ENCODE data around the gene BCAP31.
"Not testable (repeated sequence)": the region's sequence is repeated elsewhere in the genome, so short reads cannot be mapped to it uniquely, and the experiment has no call there.

DNA sequence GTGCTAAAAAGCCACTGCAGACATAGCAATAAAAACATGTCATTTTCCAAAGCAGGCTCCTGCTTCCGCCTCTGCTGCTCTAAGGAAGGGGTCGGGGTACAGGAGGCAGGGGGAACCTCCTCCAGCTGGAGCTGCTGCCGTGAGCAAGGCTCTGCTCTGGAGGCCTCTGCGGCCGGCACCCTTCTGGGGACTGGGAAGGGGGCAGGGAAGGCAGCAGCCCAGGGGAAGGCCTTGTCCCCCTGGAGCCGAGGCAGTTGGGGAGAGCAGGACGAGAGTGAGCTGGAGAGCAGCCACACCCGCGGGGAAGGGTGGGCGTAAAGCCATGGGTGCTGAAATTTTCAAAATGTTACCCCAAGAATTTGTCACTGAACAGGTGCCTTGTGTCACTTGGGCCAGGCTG, 27.6 kb downstream of the BCAP31 start:
- TF ChIP-seq, protein P1, sequence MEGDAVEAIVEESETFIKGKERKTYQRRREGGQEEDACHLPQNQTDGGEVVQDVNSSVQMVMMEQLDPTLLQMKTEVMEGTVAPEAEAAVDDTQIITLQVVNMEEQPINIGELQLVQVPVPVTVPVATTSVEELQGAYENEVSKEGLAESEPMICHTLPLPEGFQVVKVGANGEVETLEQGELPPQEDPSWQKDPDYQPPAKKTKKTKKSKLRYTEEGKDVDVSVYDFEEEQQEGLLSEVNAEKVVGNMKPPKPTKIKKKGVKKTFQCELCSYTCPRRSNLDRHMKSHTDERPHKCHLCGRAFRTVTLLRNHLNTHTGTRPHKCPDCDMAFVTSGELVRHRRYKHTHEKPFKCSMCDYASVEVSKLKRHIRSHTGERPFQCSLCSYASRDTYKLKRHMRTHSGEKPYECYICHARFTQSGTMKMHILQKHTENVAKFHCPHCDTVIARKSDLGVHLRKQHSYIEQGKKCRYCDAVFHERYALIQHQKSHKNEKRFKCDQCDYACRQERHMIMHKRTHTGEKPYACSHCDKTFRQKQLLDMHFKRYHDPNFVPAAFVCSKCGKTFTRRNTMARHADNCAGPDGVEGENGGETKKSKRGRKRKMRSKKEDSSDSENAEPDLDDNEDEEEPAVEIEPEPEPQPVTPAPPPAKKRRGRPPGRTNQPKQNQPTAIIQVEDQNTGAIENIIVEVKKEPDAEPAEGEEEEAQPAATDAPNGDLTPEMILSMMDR (IDR thresholded peaks at IDR 0.05) = not testable (repeated sequence)
- not testable (repeated sequence) for TF ChIP-seq POLR2A (IDR thresholded peaks at IDR 0.05)
